HepG2 (cell line): ENCODE data around the gene CHMP1A. TPM values are rescaled to one million over a fixed set of nuclear protein-coding genes. Genes with fewer than 3 reads are reported as not detected.

Source experiments
- ATF7-NPFF ChIP-seq: sonication (generic); formaldehyde crosslinking; IDR thresholded peaks from 2 replicates; pipeline ENCODE4 v1.8.1; 2023; ENCODE audit warnings: mild to moderate bottlenecking, low read depth, missing genetic modification reagents, moderate library complexity
- CBFB ChIP-seq: sonication (generic); formaldehyde crosslinking; IDR thresholded peaks from 2 replicates; pipeline ENCODE4 v1.4.0; 2020; ENCODE audit warnings: missing genetic modification reagents
- FLYWCH1 ChIP-seq: sonication (generic); formaldehyde crosslinking; IDR thresholded peaks from 2 replicates; pipeline ENCODE4 v1.8.1; 2023; ENCODE audit warnings: mild to moderate bottlenecking, missing genetic modification reagents
- FOXO4 ChIP-seq: sonication (generic); formaldehyde crosslinking; conservative IDR thresholded peaks from 2 replicates; pipeline ENCODE4 v1.8.1; 2023; ENCODE audit warnings: missing genetic modification reagents
- HMGA1 ChIP-seq: sonication (generic); formaldehyde crosslinking; conservative IDR thresholded peaks from 2 replicates; pipeline ENCODE4 v1.4.0; 2020; ENCODE audit warnings: missing genetic modification reagents
- MED8 ChIP-seq: sonication (generic); formaldehyde crosslinking; IDR thresholded peaks from 2 replicates; pipeline ENCODE4 v1.8.1; 2023; ENCODE audit warnings: mild to moderate bottlenecking, missing genetic modification reagents; ENCODE audit not compliant: insufficient replicate concordance
- NR2C2 ChIP-seq: sonication (generic); formaldehyde crosslinking; IDR thresholded peaks from 2 replicates; pipeline ENCODE4 v1.4.0; 2020; ENCODE audit warnings: missing genetic modification reagents, mild to moderate bottlenecking, moderate library complexity, borderline replicate concordance
- RARA ChIP-seq: IDR thresholded peaks from 2 replicates; pipeline ENCODE4 v1.6.1; 2016; ENCODE audit warnings: missing genetic modification reagents, missing compliant biosample characterization
- RARG ChIP-seq: sonication (generic); formaldehyde crosslinking; IDR thresholded peaks from 2 replicates; pipeline ENCODE4 v1.4.0; 2020; ENCODE audit warnings: low read depth, mild to moderate bottlenecking, missing genetic modification reagents
- SOX6 ChIP-seq, 2 experiments: fragments of 450-650 bp in 1 of 2; sonication (generic) in 1 of 2; formaldehyde crosslinking in 1 of 2; IDR thresholded peaks; 2 replicates each; pipeline versions ENCODE4 v1.4.0 to v1.6.1; 2017 to 2020; ENCODE audit warnings: antibody characterized with exemption in 1 of 2, mild to moderate bottlenecking in 1 of 2, missing genetic modification reagents in 1 of 2
- SRSF1 ChIP-seq: fragments of 200-400 bp; formaldehyde crosslinking; optimal IDR thresholded peaks from 2 replicates; pipeline ENCODE3; 2017; ENCODE audit warnings: mild to moderate bottlenecking, low read depth, low read length, moderate library complexity
- ZFY ChIP-seq: sonication (generic); formaldehyde crosslinking; IDR thresholded peaks from 2 replicates; pipeline ENCODE4 v1.4.0; 2020; ENCODE audit warnings: missing genetic modification reagents
- ZNF160 ChIP-seq: sonication (generic); formaldehyde crosslinking; IDR thresholded peaks from 2 replicates; pipeline ENCODE4 v1.8.0; 2022; ENCODE audit warnings: mild to moderate bottlenecking, inconsistent platforms, missing genetic modification reagents
- ZNF232 ChIP-seq: sonication (generic); formaldehyde crosslinking; IDR thresholded peaks from 2 replicates; pipeline ENCODE4 v1.4.0; 2020; ENCODE audit warnings: missing genetic modification reagents, borderline replicate concordance
- ZNF317 ChIP-seq: sonication (generic); formaldehyde crosslinking; IDR thresholded peaks from 2 replicates; pipeline ENCODE4 v1.5.0; 2020; ENCODE audit warnings: mild to moderate bottlenecking, missing genetic modification reagents
- ZNF446 ChIP-seq: sonication (generic); formaldehyde crosslinking; IDR thresholded peaks from 2 replicates; pipeline ENCODE4 v1.5.0; 2020; ENCODE audit warnings: mild to moderate bottlenecking, missing genetic modification reagents
- ZNF557 ChIP-seq: sonication (generic); formaldehyde crosslinking; IDR thresholded peaks from 2 replicates; pipeline ENCODE4 v1.4.0; 2020; ENCODE audit warnings: missing genetic modification reagents
- ZNF660 ChIP-seq: sonication (generic); formaldehyde crosslinking; IDR thresholded peaks from 2 replicates; pipeline ENCODE4 v1.5.1; 2020; ENCODE audit warnings: mild to moderate bottlenecking, low read depth, missing genetic modification reagents, borderline replicate concordance
- ZNF724P ChIP-seq: sonication (generic); formaldehyde crosslinking; IDR thresholded peaks from 2 replicates; pipeline ENCODE4 v1.8.0; 2022; ENCODE audit warnings: missing genetic modification reagents, borderline replicate concordance
- ZNF790 ChIP-seq: sonication (generic); formaldehyde crosslinking; IDR thresholded peaks from 2 replicates; pipeline ENCODE4 v1.8.0; 2022; ENCODE audit warnings: missing genetic modification reagents, mild to moderate bottlenecking, borderline replicate concordance
- ZNF83 ChIP-seq: sonication (generic); formaldehyde crosslinking; IDR thresholded peaks from 2 replicates; pipeline ENCODE4 v1.4.0; 2020; ENCODE audit warnings: missing genetic modification reagents, mild to moderate bottlenecking, borderline replicate concordance
- polyA plus RNA-seq, 8 experiments: library from polyadenylated mRNA; depleted of rRNA in 3 of 8; stranded (reverse) in 7 of 8; unstranded in 1 of 8; fragments of >200 nt; fragmentation: Illumina TruSeq in 4 of 8; extraction: Trizol in 4 of 8; gene quantifications; 2 replicates each; pipeline versions ENCODE4 v1.2.1 to v1.2.3, GENCODE V29; 2011 to 2016; ENCODE audit warnings: low read depth in 4 of 8, missing spikeins in 1 of 8, mixed read lengths in 1 of 8; ENCODE audit not compliant: insufficient read depth in 1 of 8
- total RNA-seq, 5 experiments: library from RNA; depleted of rRNA; stranded (reverse); fragments of >200 nt; fragmentation: Illumina TruSeq; extraction: Trizol; gene quantifications; 2 replicates each; pipeline ENCODE4 v1.2.3, GENCODE V29; 2016; ENCODE audit warnings: low read depth in 1 of 5
- TF ChIP-seq, protein P1 (sequence below): sonication (generic); formaldehyde crosslinking; IDR thresholded peaks from 2 replicates; pipeline ENCODE4 v1.8.1; 2023; ENCODE audit warnings: missing genetic modification reagents, inconsistent platforms, borderline replicate concordance
- TF ChIP-seq, protein P2 (sequence below): sonication (generic); formaldehyde crosslinking; IDR thresholded peaks from 2 replicates; pipeline ENCODE4 v1.5.0; 2020; ENCODE audit warnings: missing genetic modification reagents
- TF ChIP-seq, protein P3 (sequence below): sonication (generic); formaldehyde crosslinking; IDR thresholded peaks from 2 replicates; pipeline ENCODE4 v1.8.1; 2023; ENCODE audit warnings: mild to moderate bottlenecking, inconsistent platforms, moderate library complexity, missing genetic modification reagents, borderline replicate concordance

The CHMP1A gene
- total and polyA plus RNA-seq, 2 of the 13 experiments (the other 11 are each of a cell fraction or from before 2014, with no cell fraction given), result 69.4 to 73.3 TPM

DNA sequence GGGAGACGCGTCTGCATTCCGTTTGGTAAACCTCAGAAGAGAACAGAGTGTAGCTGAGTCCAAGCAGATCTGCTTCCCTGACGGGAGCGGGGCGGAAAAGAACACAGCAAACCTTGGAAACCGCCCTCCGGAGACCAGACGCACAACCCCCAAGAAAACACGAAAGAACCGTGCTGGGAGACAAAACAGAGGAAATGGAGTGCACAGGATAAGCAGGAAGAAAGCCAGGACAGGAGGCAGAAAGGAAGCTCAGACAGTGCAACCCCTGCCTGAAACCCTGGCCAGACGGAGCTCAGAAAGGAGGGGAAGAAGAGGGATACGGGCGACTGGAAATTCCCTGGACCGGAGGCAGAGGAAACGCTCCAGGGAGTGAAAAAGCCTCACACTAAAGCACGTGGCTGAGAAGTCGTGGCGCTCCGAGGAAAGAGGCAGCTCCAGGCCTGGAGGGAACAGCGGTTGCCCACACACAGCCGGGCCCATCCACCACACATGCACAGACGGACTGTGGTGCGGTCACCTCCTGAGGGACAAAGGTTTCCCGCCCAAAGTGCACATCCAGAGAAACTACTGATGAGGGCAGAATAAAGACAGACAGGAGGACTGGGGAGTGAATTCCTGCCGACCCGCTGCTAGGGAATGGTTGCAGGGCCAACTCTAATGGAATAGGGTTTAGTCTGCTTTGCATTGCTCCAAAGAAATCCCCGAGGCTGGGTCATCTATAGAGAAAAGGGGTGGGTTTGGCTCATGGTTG lies 33.8 kb downstream of the CHMP1A start (continued):
- TF ChIP-seq MED8 (CRISPR knock-in tag), result no peak
- TF ChIP-seq ZNF160 (CRISPR knock-in tag), result no peak
- TF ChIP-seq ZNF790 (CRISPR knock-in tag), result no peak
- no peak for TF ChIP-seq RARG
- TF ChIP-seq NR2C2 (CRISPR knock-in tag), result no peak
- no peak for TF ChIP-seq FLYWCH1 (CRISPR knock-in tag)
- TF ChIP-seq SRSF1, result no peak
- no peak for TF ChIP-seq HMGA1 (CRISPR knock-in tag)
- TF ChIP-seq ZNF317 (CRISPR knock-in tag), result no peak
- TF ChIP-seq, protein P1, sequence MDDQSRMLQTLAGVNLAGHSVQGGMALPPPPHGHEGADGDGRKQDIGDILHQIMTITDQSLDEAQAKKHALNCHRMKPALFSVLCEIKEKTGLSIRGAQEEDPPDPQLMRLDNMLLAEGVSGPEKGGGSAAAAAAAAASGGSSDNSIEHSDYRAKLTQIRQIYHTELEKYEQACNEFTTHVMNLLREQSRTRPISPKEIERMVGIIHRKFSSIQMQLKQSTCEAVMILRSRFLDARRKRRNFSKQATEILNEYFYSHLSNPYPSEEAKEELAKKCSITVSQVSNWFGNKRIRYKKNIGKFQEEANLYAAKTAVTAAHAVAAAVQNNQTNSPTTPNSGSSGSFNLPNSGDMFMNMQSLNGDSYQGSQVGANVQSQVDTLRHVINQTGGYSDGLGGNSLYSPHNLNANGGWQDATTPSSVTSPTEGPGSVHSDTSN (CRISPR knock-in tag), result no peak
- TF ChIP-seq, protein P2, sequence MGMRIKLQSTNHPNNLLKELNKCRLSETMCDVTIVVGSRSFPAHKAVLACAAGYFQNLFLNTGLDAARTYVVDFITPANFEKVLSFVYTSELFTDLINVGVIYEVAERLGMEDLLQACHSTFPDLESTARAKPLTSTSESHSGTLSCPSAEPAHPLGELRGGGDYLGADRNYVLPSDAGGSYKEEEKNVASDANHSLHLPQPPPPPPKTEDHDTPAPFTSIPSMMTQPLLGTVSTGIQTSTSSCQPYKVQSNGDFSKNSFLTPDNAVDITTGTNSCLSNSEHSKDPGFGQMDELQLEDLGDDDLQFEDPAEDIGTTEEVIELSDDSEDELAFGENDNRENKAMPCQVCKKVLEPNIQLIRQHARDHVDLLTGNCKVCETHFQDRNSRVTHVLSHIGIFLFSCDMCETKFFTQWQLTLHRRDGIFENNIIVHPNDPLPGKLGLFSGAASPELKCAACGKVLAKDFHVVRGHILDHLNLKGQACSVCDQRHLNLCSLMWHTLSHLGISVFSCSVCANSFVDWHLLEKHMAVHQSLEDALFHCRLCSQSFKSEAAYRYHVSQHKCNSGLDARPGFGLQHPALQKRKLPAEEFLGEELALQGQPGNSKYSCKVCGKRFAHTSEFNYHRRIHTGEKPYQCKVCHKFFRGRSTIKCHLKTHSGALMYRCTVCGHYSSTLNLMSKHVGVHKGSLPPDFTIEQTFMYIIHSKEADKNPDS, result no peak
- TF ChIP-seq ZNF83 (CRISPR knock-in tag), result no peak
- TF ChIP-seq ZFY (CRISPR knock-in tag), result peak; percentile 49; the same call in 1 of the 2 replicates
- no peak for TF ChIP-seq ZNF557
- TF ChIP-seq ZNF660 (CRISPR knock-in tag), result no peak
- no peak for TF ChIP-seq ZNF446 (CRISPR knock-in tag)
- no peak for TF ChIP-seq FOXO4
- 0 out of 2 replicates have a peak, but pooled peaks have one; percentile 5 for TF ChIP-seq RARA (CRISPR knock-in tag)
- TF ChIP-seq ATF7-NPFF, result no peak
- TF ChIP-seq CBFB (CRISPR knock-in tag), result no peak
- TF ChIP-seq ZNF724P (CRISPR knock-in tag), result no peak
- TF ChIP-seq, protein P3, sequence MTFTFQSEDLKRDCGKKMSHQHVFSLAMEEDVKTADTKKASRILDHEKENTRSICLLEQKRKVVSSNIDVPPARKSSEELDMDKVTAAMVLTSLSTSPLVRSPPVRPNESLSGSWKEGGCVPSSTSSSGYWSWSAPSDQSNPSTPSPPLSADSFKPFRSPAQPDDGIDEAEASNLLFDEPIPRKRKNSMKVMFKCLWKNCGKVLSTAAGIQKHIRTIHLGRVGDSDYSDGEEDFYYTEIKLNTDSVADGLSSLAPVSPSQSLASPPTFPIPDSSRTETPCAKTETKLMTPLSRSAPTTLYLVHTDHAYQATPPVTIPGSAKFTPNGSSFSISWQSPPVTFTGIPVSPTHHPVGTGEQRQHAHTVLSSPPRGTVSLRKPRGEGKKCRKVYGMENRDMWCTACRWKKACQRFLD (CRISPR knock-in tag), result no peak
- no peak for TF ChIP-seq SOX6 (IDR thresholded peaks at IDR 0.05)
- no peak for TF ChIP-seq SOX6 (CRISPR knock-in tag; IDR thresholded peaks at IDR 0.05)
- TF ChIP-seq ZNF232, result 0 out of 2 replicates have a peak, but pooled peaks have one; percentile 16
